Activated gamma-delta T cell treated with anti-CD3 and anti-CD28 coated beads, Interleukin-2, amount 50 U/mL, for 16 hours (primary cell): ENCODE results near the gene WASL.
"Not testable (repeated sequence)": the region's sequence is repeated elsewhere in the genome, so short reads cannot be mapped to it uniquely, and the experiment has no call there.

Experiments
- DNase-seq: peaks from one replicate; pipeline ENCODE4 v3.0.0-alpha.2; 2020; ENCODE audit warnings: low read depth

WASL gene

GRCh38 chr7:123658023-123658422 lies 90.8 kb downstream of the WASL start:
- no peak for DNase-seq

DNA sequence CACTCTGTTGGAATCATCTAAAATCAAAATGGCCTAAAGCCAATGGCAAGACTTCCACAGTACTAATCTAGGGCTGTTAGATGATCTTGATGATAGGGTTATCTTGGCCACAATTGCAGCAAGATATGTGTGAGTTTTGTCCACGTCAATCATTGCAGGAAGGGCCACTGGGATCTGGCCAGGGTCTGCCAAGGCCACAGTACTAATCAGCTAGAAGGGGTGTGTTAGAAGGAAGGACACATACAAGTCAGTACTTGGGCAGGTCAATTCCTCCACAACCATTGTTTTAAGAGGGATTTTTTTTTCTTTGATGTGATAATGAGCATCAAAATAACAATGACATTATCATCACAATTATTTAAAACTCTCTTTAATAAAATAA lies 91.5 kb downstream of the WASL start:
- no peak for DNase-seq

DNA sequence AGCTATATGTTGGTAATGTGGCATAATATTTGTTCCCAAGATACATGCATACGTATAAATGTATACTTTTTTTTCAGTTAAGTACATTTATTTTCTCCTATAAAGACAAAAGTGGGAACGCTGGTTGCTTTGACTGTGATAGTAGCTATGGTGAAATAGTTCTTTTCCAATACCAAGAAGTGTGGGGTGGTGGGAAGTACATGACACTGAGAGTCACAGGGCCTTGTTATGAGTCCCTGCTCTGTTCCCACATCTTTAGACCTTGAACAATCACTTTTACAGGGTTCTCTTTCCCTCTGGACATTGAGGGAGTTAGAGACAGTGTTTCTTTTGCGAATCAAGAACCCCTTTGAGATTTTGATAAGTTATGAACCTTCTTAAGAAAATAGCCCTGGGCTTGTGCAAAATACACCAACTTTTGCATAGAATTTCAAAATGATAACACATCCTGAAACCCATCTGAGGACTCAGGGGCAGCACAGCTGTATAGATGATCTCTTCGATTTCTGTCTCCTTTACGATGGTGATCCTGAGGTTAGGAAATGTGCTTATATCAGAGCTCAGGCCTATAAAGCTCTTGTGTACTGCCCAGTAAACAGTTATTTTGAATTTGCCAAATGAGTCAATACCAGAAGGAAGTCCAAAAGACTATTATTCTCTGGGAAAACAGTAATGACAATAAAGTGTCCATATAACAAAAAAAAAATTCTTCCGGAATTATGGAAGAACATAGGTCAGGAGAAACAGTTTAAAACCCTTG lies 92.1 kb downstream of the WASL start:
- DNase-seq = no peak

DNA sequence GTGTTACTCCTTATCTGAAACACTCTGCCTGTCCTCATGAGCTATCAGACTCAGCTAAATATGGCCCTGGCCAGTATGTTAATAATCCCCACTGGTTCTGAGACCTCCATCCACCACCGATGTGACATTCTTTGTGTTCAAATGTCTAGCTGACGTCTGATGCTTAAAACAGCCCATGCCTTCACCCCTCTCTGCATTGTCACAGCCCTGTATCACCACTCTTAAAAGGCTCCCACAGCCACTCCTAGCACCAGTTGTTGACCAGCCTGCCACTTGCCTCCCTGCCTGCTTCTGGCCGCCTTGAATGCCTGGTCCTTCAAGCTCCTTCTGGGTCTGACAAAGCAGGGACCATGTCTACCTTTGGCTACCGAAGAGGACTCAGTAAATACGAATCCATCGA lies 93.2 kb downstream of the WASL start, which contains the start of gene LMOD2:
LMOD2 (plus strand) TSS at position 253 of the 400 bp plus-strand sequence; CDS start at position 351, 98 bp downstream.
- DNase-seq = no peak

DNA sequence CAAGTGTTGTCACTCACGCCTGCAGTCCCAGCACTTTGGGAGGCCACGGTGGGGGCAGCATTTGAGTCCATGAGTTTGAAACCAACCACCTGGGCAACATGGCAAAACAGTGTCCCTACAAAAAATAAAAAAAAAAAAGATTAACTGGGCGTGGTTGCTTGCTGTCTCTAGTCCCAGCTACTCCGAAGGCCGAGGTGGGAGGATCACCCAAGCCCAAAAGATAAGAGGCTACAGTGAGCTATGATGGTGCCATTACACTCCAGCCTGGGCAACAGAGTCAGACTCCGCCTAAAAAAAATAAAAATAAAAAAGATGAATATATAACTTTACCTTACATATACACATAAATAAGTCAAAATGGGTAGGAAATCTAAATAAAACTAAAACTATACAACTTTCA lies 95.6 kb downstream of the WASL start:
- no peak for DNase-seq

- no peak for DNase-seq
Measured at GRCh38 chr7:123652406-123652805, 96.4 kb downstream of the WASL start.

GRCh38 chr7:123650595-123650994 lies 98.2 kb downstream of the WASL start:
- DNase-seq = no peak

- no peak for DNase-seq
Measured at GRCh38 chr7:123649964-123650363, 98.8 kb downstream of the WASL start.

DNA sequence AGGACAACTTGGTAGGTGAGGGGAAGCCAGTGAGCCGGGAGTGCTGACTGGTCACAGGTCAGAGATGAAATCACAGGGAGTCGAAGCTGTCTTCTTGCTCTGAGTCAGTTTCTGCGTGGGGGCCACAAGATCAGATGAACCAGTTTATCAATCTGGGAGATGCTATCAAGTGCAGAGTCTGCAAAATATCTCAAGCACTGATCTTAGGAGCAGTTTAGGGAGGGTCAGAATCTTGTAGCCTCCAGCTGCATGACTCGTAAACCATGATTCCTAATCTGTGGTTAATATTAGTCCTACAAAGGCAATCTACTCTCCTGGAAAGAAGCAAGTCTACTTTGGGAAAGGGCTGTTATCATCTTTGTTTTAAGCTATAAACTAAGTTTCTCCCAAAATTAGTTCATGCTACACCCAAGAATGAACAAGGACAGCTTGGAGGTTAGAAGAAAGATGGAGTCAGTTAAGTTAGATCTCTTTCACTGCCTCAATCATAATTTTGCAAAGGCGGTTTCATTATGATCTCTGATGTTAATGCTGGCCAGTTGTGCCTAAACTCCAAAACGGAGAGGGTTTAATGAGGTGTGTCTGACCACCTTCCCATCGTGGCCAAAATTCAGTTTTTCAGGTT lies 101.6 kb downstream of the WASL start:
- DNase-seq = no peak

DNA sequence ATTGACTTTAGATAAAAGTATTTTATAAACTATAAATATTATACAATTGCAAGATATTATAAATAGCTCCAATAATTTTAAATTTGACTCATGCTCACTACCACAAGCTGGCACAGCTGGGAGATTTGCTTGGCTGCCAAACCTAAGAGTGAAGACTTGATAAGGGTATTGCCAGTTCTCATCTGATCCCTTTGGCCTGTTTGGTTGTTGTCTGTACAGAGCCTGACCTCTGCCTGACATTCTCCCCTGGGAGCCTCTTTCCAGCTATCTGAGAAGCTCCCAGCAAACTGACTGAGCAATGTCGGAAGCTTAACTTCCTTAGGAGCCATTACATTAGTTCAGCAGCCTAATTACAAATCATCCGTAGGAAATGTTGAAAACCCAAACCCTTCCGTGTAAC lies 103.3 kb downstream of the WASL start:
- DNase-seq = no peak

DNA sequence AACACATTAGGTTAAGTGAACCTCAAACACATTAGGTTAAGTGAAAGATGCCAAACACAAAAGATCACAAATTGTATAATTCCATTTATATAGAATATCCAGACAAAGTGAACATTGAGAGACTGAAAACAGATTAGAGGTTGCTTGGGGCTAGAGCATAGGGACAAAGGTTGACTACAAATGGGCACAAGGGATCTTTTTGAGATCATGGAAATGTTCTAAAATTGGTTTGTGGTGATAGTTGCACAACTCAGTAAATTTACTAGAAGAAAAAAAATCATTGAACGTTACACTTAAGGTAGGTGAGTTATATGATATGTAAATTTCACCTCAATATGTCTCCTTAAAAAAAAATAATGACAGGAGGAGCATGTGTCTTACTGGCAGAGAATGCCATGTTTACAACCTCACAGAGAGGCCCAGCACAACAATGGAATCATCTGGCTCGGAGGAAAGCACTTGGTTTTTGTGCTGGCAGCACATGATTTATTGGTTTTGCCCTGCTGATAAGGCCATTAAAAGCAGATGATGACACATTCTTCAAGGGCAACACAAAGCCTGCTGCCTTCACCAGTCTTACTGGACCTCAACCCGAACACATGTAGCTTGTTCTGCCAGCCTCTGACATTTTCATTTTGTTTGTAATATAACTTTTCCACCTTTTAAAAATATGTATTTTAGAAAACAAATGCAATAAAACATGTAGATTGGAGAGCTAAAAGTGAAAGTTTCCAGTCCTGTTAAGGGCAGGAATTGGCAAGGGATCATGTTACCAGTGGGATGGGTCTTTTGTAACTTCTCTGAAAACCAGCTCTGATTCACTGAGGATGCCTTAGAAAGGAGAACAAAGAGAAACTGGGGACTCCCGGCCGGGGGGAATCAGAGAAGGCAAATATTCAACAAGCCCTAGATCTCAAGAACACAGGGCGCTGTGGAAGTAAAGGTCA lies 105.0 kb downstream of the WASL start:
- no peak for DNase-seq

- DNase-seq = no peak
Measured at GRCh38 chr7:123641901-123642300, 106.9 kb downstream of the WASL start.

GRCh38 chr7:123640583-123640982 lies 108.2 kb downstream of the WASL start:
- no peak for DNase-seq

DNA sequence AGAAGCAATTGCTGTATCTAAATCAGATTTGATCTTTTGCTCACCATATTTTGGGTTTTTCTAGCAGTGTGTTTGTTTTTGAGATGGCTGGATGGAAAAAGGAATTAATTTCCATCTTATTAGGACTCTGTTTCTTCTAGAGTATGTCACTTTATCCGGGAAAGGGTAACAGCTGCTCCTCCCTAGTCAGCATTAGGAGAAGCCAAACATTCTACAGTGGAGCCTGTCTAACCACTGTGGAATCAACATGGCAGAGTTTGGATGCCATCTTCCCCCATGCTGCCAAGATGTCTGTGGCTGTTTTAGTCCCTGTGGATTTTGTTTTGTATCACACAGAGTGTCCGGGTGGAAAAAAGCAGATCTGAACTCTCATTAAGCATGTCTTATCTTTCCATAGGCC lies 109.2 kb downstream of the WASL start:
- DNase-seq = no peak

- no peak for DNase-seq
Measured at GRCh38 chr7:123637878-123638277, 110.9 kb downstream of the WASL start.

DNA sequence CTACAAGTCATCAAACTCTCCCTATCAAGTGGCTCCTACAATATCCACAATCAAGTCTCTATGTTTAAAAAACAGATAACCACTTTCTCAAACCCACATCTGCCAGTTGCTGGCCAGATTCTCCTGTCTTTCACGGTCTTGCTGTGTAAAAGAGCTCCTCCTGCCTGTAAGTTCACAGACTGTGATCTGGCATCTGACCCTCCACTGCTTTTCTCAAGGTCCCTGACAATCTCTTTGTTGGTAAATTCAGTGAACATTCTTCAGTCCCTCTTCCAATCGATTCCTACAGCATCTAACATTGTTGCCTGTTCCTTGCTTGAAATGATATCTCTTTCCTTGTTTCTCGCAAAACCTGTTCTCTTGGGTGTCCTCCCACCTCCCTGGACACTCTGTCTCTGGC lies 111.6 kb downstream of the WASL start:
- no peak for DNase-seq

- no peak for DNase-seq
Measured at GRCh38 chr7:123635551-123636359, 113.0 kb downstream of the WASL start.

DNA sequence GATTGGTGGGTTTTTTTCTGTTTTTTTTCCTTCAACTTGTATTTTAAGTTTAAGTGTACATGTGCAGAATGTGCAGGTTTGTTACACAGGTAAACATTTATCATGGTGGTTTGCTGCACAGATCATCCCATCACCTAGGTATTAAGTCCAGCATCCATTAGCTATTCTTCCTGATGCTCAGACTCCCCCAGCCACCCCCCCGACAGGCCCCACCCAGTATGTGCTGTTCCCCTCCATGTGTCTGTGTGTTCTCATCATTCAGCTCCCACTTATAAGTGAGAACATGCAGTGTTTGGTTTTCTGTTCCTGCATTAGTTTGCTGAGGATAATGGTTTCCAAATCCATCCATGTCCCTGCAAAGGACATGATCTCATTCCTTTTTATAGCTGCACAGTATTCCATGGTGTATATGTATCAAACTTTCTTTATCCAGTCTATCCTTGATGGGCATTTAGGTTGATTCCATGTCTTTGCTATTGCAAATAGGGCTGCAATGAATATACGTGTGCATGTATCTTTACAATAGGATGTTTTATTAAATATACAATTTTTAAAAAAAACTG lies 114.7 kb downstream of the WASL start:
- not testable (repeated sequence) for DNase-seq

- DNase-seq = no peak
Measured at GRCh38 chr7:123633553-123633952, 115.2 kb downstream of the WASL start.

GRCh38 chr7:123632808-123633207 lies 116.0 kb downstream of the WASL start:
- DNase-seq = no peak
